22Rv1 (cell line): ENCODE data around the gene FNDC3A.

Source experiments
- ZFX ChIP-seq: fragments of 450-650 bp; IDR thresholded peaks from 2 replicates; pipeline ENCODE4 v1.6.1; 2017; ENCODE audit warnings: antibody characterized with exemption, borderline replicate concordance
- TF ChIP-seq, protein P1 (sequence below): fragments of 450-650 bp; IDR thresholded peaks from 2 replicates; pipeline ENCODE4 v1.5.1; 2017; ENCODE audit warnings: mild to moderate bottlenecking

DNA sequence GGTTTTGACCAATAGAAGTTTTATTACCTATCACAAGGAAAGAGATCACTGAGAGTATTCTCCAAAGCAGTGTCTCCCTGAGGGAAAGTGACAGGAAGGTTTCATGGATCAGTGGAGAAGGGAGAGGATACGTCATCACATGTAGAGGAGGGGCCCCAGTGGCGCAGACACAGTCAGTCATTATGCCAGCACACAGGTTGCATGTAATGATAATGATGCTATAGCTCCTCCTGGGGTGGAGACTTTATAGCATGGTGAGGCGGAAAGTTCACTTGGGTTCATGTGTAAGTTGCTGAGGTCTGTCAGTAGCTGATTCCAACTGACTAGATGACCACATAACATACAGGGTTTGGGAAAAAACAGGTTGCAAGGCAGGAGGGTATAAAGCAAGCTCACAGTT is 88.8 kb downstream of the FNDC3A start:
- TF ChIP-seq, protein P1, sequence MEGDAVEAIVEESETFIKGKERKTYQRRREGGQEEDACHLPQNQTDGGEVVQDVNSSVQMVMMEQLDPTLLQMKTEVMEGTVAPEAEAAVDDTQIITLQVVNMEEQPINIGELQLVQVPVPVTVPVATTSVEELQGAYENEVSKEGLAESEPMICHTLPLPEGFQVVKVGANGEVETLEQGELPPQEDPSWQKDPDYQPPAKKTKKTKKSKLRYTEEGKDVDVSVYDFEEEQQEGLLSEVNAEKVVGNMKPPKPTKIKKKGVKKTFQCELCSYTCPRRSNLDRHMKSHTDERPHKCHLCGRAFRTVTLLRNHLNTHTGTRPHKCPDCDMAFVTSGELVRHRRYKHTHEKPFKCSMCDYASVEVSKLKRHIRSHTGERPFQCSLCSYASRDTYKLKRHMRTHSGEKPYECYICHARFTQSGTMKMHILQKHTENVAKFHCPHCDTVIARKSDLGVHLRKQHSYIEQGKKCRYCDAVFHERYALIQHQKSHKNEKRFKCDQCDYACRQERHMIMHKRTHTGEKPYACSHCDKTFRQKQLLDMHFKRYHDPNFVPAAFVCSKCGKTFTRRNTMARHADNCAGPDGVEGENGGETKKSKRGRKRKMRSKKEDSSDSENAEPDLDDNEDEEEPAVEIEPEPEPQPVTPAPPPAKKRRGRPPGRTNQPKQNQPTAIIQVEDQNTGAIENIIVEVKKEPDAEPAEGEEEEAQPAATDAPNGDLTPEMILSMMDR = no peak
- no peak for TF ChIP-seq ZFX
